Chondrocyte (in vitro differentiated cells): ENCODE measurements around the gene EHMT1. TPM values are rescaled to one million over a fixed set of nuclear protein-coding genes. Genes with fewer than 3 reads are reported as not detected.

Source experiments
- DNase-seq: peaks from one replicate; pipeline ENCODE4 v3.0.0; 2021; ENCODE audit warnings: mixed read lengths, low spot score
- H3K27ac Mint-ChIP-seq: one replicate; pipeline ENCODE4 v1.8.0; 2021; ENCODE audit warnings: mild to moderate bottlenecking, moderate library complexity, mixed read lengths; ENCODE audit not compliant: unreplicated experiment
- H3K27me3 Mint-ChIP-seq: 2 replicates; pipeline ENCODE4 v1.8.0; 2021; ENCODE audit warnings: low read depth, mixed read lengths
- H3K36me3 Mint-ChIP-seq: 2 replicates; pipeline ENCODE4 v1.8.0; 2021; ENCODE audit warnings: low read depth, mixed read lengths
- H3K4me1 Mint-ChIP-seq: 2 replicates; pipeline ENCODE4 v1.8.0; 2021; ENCODE audit warnings: low read depth, mild to moderate bottlenecking, mixed read lengths
- H3K4me3 Mint-ChIP-seq: one replicate; pipeline ENCODE4 v1.8.0; 2021; ENCODE audit warnings: mild to moderate bottlenecking, moderate library complexity, mixed read lengths; ENCODE audit not compliant: unreplicated experiment
- H3K9me3 Mint-ChIP-seq: 2 replicates; pipeline ENCODE4 v1.8.0; 2021; ENCODE audit warnings: low read depth, mixed read lengths
- CTCF ChIP-seq: fragments of 200-600 bp; sonication (generic); IDR thresholded peaks from 2 replicates; pipeline ENCODE4 v1.5.0; 2021; ENCODE audit warnings: antibody characterized with exemption, mild to moderate bottlenecking, moderate library complexity
- total RNA-seq: library from RNA; stranded (reverse); gene quantifications from 3 replicates; pipeline ENCODE4 v1.2.1, GENCODE V29; 2021

EHMT1 gene
- total RNA-seq, 1 donor from 2014 or later: 61.0 TPM

GRCh38 chr9:137726764-137727163 is 108.0 kb downstream of the EHMT1 start:
- H3K27ac Mint-ChIP-seq: no peak overlapping the region

DNA sequence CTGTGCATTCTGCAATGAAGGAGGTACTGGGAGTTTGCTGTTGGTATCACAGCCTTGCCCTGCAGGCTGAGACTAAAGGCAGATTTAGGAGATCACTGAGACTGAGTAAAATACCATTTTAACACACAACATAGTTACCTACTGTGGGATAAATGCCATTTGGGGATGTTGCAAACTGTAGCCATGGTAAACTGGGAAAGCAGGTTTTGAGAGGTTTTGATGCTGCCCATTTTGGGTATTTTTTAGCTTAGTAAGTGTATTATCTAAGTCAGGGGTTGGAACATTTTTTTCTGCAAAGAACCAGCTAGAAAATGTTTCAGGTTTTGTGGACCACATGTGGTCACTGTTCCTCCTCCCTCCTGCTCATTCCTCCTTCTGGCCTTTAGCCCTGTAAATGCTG is 108.9 kb downstream of the EHMT1 start:
- peaks cover 27% of the 10 kb centered on the region for H3K36me3 Mint-ChIP-seq
- H3K4me3 Mint-ChIP-seq: no peak overlapping the region
- no peak for DNase-seq
- no peak for TF ChIP-seq CTCF
- H3K27ac Mint-ChIP-seq: no peak overlapping the region
- no peaks in the 10 kb centered on the region for H3K27me3 Mint-ChIP-seq
- peaks cover 5% of the 10 kb centered on the region for H3K9me3 Mint-ChIP-seq
- H3K4me1 Mint-ChIP-seq: peaks cover 13% of the 10 kb centered on the region

More at GRCh38 chr9:137726764-137727163, 108.0 kb downstream of the EHMT1 start:
- Mint-ChIP-seq H3K36me3 (peaks cover 21% of the 10 kb centered on the region), H3K4me1 (peaks cover 20% of the 10 kb centered on the region), H3K9me3 (peaks cover 5% of the 10 kb centered on the region), H3K27me3 (no peaks in the 10 kb centered on the region), H3K4me3 (no peak overlapping the region)
- TF ChIP-seq CTCF: no peak
- no peak for DNase-seq

DNA sequence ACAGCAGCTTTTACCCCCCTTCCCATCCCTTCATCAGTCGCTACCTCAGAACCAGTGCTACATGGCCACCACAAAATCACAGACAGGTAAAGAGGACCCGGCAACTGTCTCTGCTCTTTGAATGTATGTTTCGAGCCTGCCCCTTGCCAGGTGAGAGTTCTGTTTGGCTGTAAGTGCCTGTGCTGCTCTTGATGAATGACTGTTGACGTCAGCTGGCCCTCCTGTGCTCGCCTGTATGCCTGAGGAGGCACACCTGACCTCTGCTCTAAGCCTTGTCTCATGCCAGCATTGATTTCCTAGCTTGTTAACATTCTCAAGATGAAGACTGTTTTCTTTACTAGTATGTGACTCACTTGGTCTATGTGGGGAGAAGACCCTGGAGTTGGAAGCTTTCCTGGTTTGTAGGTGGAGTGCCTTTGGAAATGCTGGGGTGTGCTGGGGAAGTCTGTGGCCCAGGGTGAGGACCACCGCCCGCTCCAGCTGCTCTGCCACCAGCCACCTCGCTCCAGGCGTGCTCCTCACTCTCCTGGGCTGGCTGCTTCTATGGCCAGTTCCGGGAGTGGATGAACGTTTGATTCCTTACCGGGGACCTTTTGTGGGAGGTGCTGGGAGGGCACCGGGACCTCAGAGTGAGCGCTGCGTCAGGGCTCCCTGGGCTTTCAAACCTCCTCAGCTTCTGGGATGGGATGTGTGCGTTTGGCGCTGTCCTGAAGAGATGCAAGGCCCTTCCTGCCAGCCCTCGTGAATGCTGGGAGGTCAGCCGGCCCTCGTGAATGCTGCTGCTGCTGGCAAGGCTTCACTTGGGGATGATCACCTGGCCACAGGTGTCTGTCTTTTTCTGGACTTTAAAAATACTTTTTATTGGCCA is 109.9 kb downstream of the EHMT1 start:
- no peaks in the 10 kb centered on the region for H3K27me3 Mint-ChIP-seq
- peaks cover 37% of the 10 kb centered on the region for H3K36me3 Mint-ChIP-seq
- DNase-seq: no peak
- no peak for TF ChIP-seq CTCF
- H3K4me1 Mint-ChIP-seq: peaks cover 10% of the 10 kb centered on the region
- peaks cover 11% of the 10 kb centered on the region for H3K9me3 Mint-ChIP-seq
- H3K4me3 Mint-ChIP-seq: no peak overlapping the region
- no peak overlapping the region for H3K27ac Mint-ChIP-seq

GRCh38 chr9:137731216-137731946 is 112.6 kb downstream of the EHMT1 start:
- Mint-ChIP-seq H3K27me3 (no peaks in the 10 kb centered on the region), H3K4me3 (no peak overlapping the region), H3K9me3 (peaks cover 22% of the 10 kb centered on the region), H3K27ac (no peak overlapping the region), H3K4me1 (no peaks in the 10 kb centered on the region), H3K36me3 (peaks cover 46% of the 10 kb centered on the region)
- DNase-seq: no peak
- no peak for TF ChIP-seq CTCF
